SU-DHL-6 (cell line): ENCODE results near the gene ERP29.

Experiments
- H2AFZ ChIP-seq: fragments of 200-600 bp; sonication (generic); 2 replicates; pipeline ENCODE4 v1.6.1; 2014; ENCODE audit warnings: low read depth, mild to moderate bottlenecking, moderate library complexity, mixed read lengths, antibody characterized with exemption, low read length; ENCODE audit not compliant: severe bottlenecking
- H3F3A ChIP-seq: fragments of 200-600 bp; shearing (Covaris generic); 2 replicates; pipeline ENCODE4 v1.6.0; 2016; ENCODE audit warnings: antibody characterized with exemption, mild to moderate bottlenecking; ENCODE audit not compliant: insufficient read depth
- H3K27ac ChIP-seq: fragments of 200-600 bp; sonication (generic); 2 replicates; pipeline ENCODE4 v1.5.1; 2016; ENCODE audit warnings: low read depth, mild to moderate bottlenecking, low read length, moderate library complexity, mixed read lengths
- H3K27me3 ChIP-seq: fragments of 200-600 bp; sonication (generic), shearing (Covaris generic); 2 replicates; pipeline ENCODE4 v1.6.0; 2014; ENCODE audit warnings: mild to moderate bottlenecking, low read length
- H3K36me3 ChIP-seq: fragments of 200-600 bp; sonication (generic); 2 replicates; pipeline ENCODE4 v1.6.1; 2014; ENCODE audit warnings: mild to moderate bottlenecking, low read length, mixed read lengths
- H3K4me2 ChIP-seq: fragments of 300-600, 200-600 bp; shearing (Covaris generic), sonication (generic); 2 replicates; pipeline ENCODE4 v1.6.0; 2014; ENCODE audit warnings: low read length, low read depth, mild to moderate bottlenecking; ENCODE audit not compliant: poor library complexity, severe bottlenecking
- H3K4me3 ChIP-seq: fragments of 200-600 bp; sonication (generic); 2 replicates; pipeline ENCODE4 v1.5.1; 2014; ENCODE audit warnings: antibody characterized with exemption, low read length, mild to moderate bottlenecking, mixed read lengths; ENCODE audit not compliant: insufficient read depth, poor library complexity, severe bottlenecking
- H3K79me2 ChIP-seq: fragments of 200-600 bp; sonication (generic); 2 replicates; pipeline ENCODE4 v1.6.1; 2014; ENCODE audit warnings: mild to moderate bottlenecking, low read length, moderate library complexity; ENCODE audit not compliant: insufficient read depth
- H3K9ac ChIP-seq: fragments of 200-600 bp; sonication (generic); 2 replicates; pipeline ENCODE4 v1.7.0; 2014; ENCODE audit warnings: mild to moderate bottlenecking, low read length
- H3K9me2 ChIP-seq: fragments of 200-600 bp; sonication (generic); replicated peaks from 2 replicates; pipeline ENCODE4 v1.6.1; 2014; ENCODE audit warnings: low read length; ENCODE audit not compliant: insufficient read depth
- H3K9me3 ChIP-seq: fragments of 200-600 bp; sonication (generic); 2 replicates; pipeline ENCODE4 v1.6.1; 2014; ENCODE audit warnings: low read length, mixed read lengths; ENCODE audit not compliant: insufficient read depth
- H4K20me1 ChIP-seq: fragments of 200-600 bp; sonication (generic); 2 replicates; pipeline ENCODE4 v1.6.1; 2014; ENCODE audit warnings: low read depth, mild to moderate bottlenecking, antibody characterized with exemption, low read length, moderate library complexity, mixed read lengths
- CTCF ChIP-seq: fragments of 200-600 bp; sonication (generic); IDR thresholded peaks from one replicate; pipeline ENCODE4 v1.5.1; 2017; ENCODE audit warnings: antibody characterized with exemption, mild to moderate bottlenecking, low read length, moderate library complexity; ENCODE audit not compliant: insufficient read depth, poor library complexity, severe bottlenecking
- EZH2phosphoT487 ChIP-seq: fragments of 200-600 bp; sonication (generic), shearing (Covaris generic); conservative IDR thresholded peaks from 2 replicates; pipeline ENCODE4 v1.6.1; 2018; ENCODE audit warnings: mild to moderate bottlenecking, antibody characterized with exemption, low read length, moderate library complexity, mixed read lengths

The ERP29 gene

GRCh38 chr12:112066566-112066965, 53.3 kb downstream of the ERP29 start:
- no peak overlapping the region for H3K4me2 ChIP-seq
- H3K79me2 ChIP-seq: no peaks in the 10 kb centered on the region
- H3K9me2 ChIP-seq: no peaks in the 10 kb centered on the region
- H3K36me3 ChIP-seq: peaks cover 33% of the 10 kb centered on the region
- no peak overlapping the region for H2AFZ ChIP-seq
- no peak overlapping the region for H3K27ac ChIP-seq
- no peak overlapping the region for H3K9ac ChIP-seq
- TF ChIP-seq EZH2phosphoT487: no peak
- no peak for TF ChIP-seq CTCF
- no peaks in the 10 kb centered on the region for H3K9me3 ChIP-seq
- H3F3A ChIP-seq: peaks cover 3% of the 10 kb centered on the region; the same call in 1 of the 2 replicates
- H3K27me3 ChIP-seq: no peaks in the 10 kb centered on the region
- H4K20me1 ChIP-seq: no peaks in the 10 kb centered on the region
- H3K4me3 ChIP-seq: no peak overlapping the region
